GM12878 (cell line): ENCODE measurements around the gene CD14. TPM values are rescaled to one million over a fixed set of nuclear protein-coding genes. Genes with fewer than 3 reads are reported as not detected.

Source experiments
- ATAC-seq: fragments of 200-7000 bp; cut with Tn5 transposase; 3 replicates; pipeline ENCODE4 v1.9.1; 2020; ENCODE audit warnings: mild to moderate bottlenecking, moderate library complexity
- BruUV-seq: library from RNA; stranded (reverse); fragments of 400-500 nt; replicated peaks from 2 replicates; lab custom pipeline; 2021; lab: Mats Ljungman, UMichigan
- CTCF ChIA-PET: fragments of 300-600 bp; sonication (Branson Sonifier 250); formaldehyde crosslinking; extraction: SDS; loops from one replicate; lab custom pipeline; 2021; ENCODE audit warnings: inconsistent platforms; lab: Yijun Ruan, JAX
- POLR2A ChIA-PET: fragments of 350-600 bp; formaldehyde crosslinking; extraction: SDS; loops from one replicate; lab custom pipeline; 2021; ENCODE audit warnings: inconsistent platforms; lab: Charles Lee
- RAD21 ChIA-PET: fragments of 300-600 bp; sonication (Branson Sonifier 250); formaldehyde crosslinking; loops from one replicate; lab custom pipeline; 2023; ENCODE audit warnings: antibody characterized with exemption; ENCODE audit not compliant: unreplicated experiment; lab: Charles Lee
- SMC1A ChIA-PET: fragments of 300-600 bp; sonication (Branson Sonifier 250); formaldehyde crosslinking; loops from one replicate; lab custom pipeline; 2023; ENCODE audit not compliant: unreplicated experiment, uncharacterized antibody; lab: Charles Lee
- DNase-seq: peaks from one replicate; pipeline ENCODE4 v3.0.0-alpha.2; 2011; ENCODE audit warnings: low read depth, low spot score
- FAIRE-seq: peaks from 3 replicates; lab custom pipeline; 2011; peaks lifted over from hg19 to GRCh38; lab: Jason Lieb, UNC
- H2AFZ ChIP-seq: 2 replicates; pipeline ENCODE4 v1.6.0; 2011; ENCODE audit warnings: low read depth, low read length, control low read depth; ENCODE audit not compliant: control insufficient read depth
- H3K27ac ChIP-seq: 2 replicates; pipeline ENCODE4 v1.5.1; 2011; ENCODE audit warnings: control low read depth; ENCODE audit not compliant: control insufficient read depth, insufficient read depth
- H3K27me3 ChIP-seq, 2 experiments: replicated peaks in 1 of 2; 2 replicates each; pipeline versions ENCODE4 v1.6.0 to v1.6.1; 2011; ENCODE audit warnings: low read length in 1 of 2; ENCODE audit not compliant: control insufficient read depth in 2 of 2, insufficient read depth in 2 of 2
- H3K36me3 ChIP-seq, 2 experiments: 2 replicates each; pipeline ENCODE4 v1.5.1; 2011; ENCODE audit warnings: low read length in 1 of 2; ENCODE audit not compliant: control insufficient read depth in 2 of 2, insufficient read depth in 2 of 2
- H3K4me1 ChIP-seq: 2 replicates; pipeline ENCODE4 v1.6.1; 2011; ENCODE audit warnings: mild to moderate bottlenecking, low read length, moderate library complexity, mixed read lengths; ENCODE audit not compliant: control insufficient read depth, insufficient read depth
- H3K4me2 ChIP-seq: 2 replicates; pipeline ENCODE4 v1.6.0; 2011; ENCODE audit warnings: control low read depth; ENCODE audit not compliant: control insufficient read depth, insufficient read depth
- H3K4me3 ChIP-seq: fragments of 200-600 bp; sonication (generic); 2 replicates; pipeline ENCODE4 v1.5.1; 2016
- H3K79me2 ChIP-seq: 2 replicates; pipeline ENCODE4 v1.6.0; 2011; ENCODE audit warnings: low read length; ENCODE audit not compliant: control insufficient read depth, insufficient read depth
- H3K9ac ChIP-seq: 2 replicates; pipeline ENCODE4 v1.8.0; 2011; ENCODE audit warnings: low read length, control low read depth, mixed read lengths; ENCODE audit not compliant: control insufficient read depth, insufficient read depth
- H3K9me3 ChIP-seq: replicated peaks from 3 replicates; pipeline ENCODE4 v1.5.1; 2011; ENCODE audit warnings: mild to moderate bottlenecking, low read length; ENCODE audit not compliant: control insufficient read depth, insufficient read depth
- H4K20me1 ChIP-seq: 2 replicates; pipeline ENCODE4 v1.6.0; 2011; ENCODE audit not compliant: control insufficient read depth, insufficient read depth
- ATF7 ChIP-seq: fragments of 450-650 bp; IDR thresholded peaks from 2 replicates; pipeline ENCODE4 v1.6.1; 2016; ENCODE audit warnings: low read depth, mild to moderate bottlenecking
- BACH1 ChIP-seq: fragments of 450-650 bp; IDR thresholded peaks from 2 replicates; pipeline ENCODE4 v1.6.1; 2017; ENCODE audit warnings: mild to moderate bottlenecking, borderline replicate concordance
- FOXM1 ChIP-seq: IDR thresholded peaks from 2 replicates; pipeline ENCODE4 v1.6.1; 2012; ENCODE audit warnings: low read depth, mild to moderate bottlenecking, inconsistent platforms, low read length, moderate library complexity
- HCFC1 ChIP-seq: fragments of 150-350 bp; IDR thresholded peaks from 2 replicates; pipeline ENCODE4 v1.6.1; 2014; ENCODE audit warnings: low read length
- HDAC6 ChIP-seq: fragments of 200-600 bp; sonication (generic); IDR thresholded peaks from one replicate; pipeline ENCODE4 v1.8.0; 2017; ENCODE audit warnings: antibody characterized with exemption; ENCODE audit not compliant: unreplicated experiment
- IRF3 ChIP-seq: fragments of 450-650 bp; IDR thresholded peaks from 2 replicates; pipeline ENCODE4 v1.6.1; 2014; ENCODE audit warnings: mild to moderate bottlenecking
- MTA2 ChIP-seq: fragments of 450-650 bp; IDR thresholded peaks from 2 replicates; pipeline ENCODE4 v1.6.1; 2016; ENCODE audit warnings: low read depth, mild to moderate bottlenecking, moderate library complexity
- NFYA ChIP-seq: IDR thresholded peaks from 2 replicates; pipeline ENCODE4 v1.6.1; 2011; ENCODE audit warnings: low read depth, mild to moderate bottlenecking, low read length, improper control_type of control experiment, borderline replicate concordance
- POU2F2 ChIP-seq: IDR thresholded peaks from 3 replicates; pipeline ENCODE4 v1.6.1; 2011; ENCODE audit warnings: low read depth, mild to moderate bottlenecking, low read length, borderline replicate concordance
- RUNX3 ChIP-seq: IDR thresholded peaks from 2 replicates; pipeline ENCODE4 v1.6.1; 2012; ENCODE audit warnings: low read length, inconsistent platforms
- STAT3 ChIP-seq: IDR thresholded peaks from 2 replicates; pipeline ENCODE4 v1.6.1; 2011; ENCODE audit warnings: low read depth, low read length, improper control_type of control experiment
- TCF12 ChIP-seq: IDR thresholded peaks from 2 replicates; pipeline ENCODE4 v1.6.1; 2011; ENCODE audit warnings: low read depth, mild to moderate bottlenecking, low read length
- ZNF217 ChIP-seq: fragments of 450-650 bp; IDR thresholded peaks from 2 replicates; pipeline ENCODE4 v1.6.1; 2017; ENCODE audit warnings: antibody characterized with exemption, mild to moderate bottlenecking
- ZNF24 ChIP-seq: fragments of 450-650 bp; IDR thresholded peaks from 2 replicates; pipeline ENCODE4 v1.6.1; 2017; ENCODE audit warnings: antibody characterized with exemption, mild to moderate bottlenecking
- ZNF274 ChIP-seq: IDR thresholded peaks from one replicate; pipeline ENCODE4 v1.8.0; 2011; ENCODE audit not compliant: insufficient read length, insufficient read depth
- in situ Hi-C: fragments of 300-500 bp; cut with MboI; formaldehyde crosslinking; loops from 9 replicates; pipeline ENCODE4 v1.14.3; 2018; ENCODE audit warnings: mixed read lengths
- intact Hi-C: fragments of 100-400 bp; cut with micrococcal nuclease; formaldehyde crosslinking; loops from one replicate; pipeline ENCODE4 v1.14.2; 2022; ENCODE audit not compliant: unreplicated experiment
- polyA plus RNA-seq, 11 experiments: library from polyadenylated mRNA; depleted of rRNA in 4 of 11; unstranded in 6 of 11; stranded (reverse) in 5 of 11; fragments of >200 nt; fragmentation: Nextera tagmentation in 4 of 11; fragmentation: Illumina TruSeq in 1 of 11; extraction: Ambion mirVana in 4 of 11; extraction: Trizol in 1 of 11; gene quantifications; 1 replicate in 1 of 11; 2 replicates in 10 of 11; pipeline versions ENCODE4 v1.2.1 to v1.2.3, GENCODE V29; 2011 to 2016; ENCODE audit warnings: inconsistent platforms in 2 of 11, missing spikeins in 2 of 11, low read depth in 1 of 11
- total RNA-seq, 4 experiments: library from RNA; depleted of rRNA in 3 of 4; stranded (reverse); fragments of >200 nt in 3 of 4; fragmentation: Illumina TruSeq in 1 of 4; extraction: Trizol in 1 of 4; gene quantifications; 2 replicates each; pipeline versions ENCODE4 v1.2.1 to v1.2.3, GENCODE V29; 2013 to 2021

Gene CD14
- total and polyA plus RNA-seq, 10 of the 15 experiments (the other 5 are each of a cell fraction or from before 2014, with no cell fraction given), result 0.09 to 0.72 (median 0.18) TPM; not detected in 5

GRCh38 chr5:140608722-140609121 lies 24.3 kb downstream of the CD14 start:
- intact Hi-C loops, result no loop called here
- TF ChIP-seq HDAC6 (no peak), FOXM1 (no peak), STAT3 (no peak), TCF12 (no peak), NFYA (no peak), ATF7 (no peak), ZNF24 (no peak), RUNX3 (no peak), IRF3 (no peak), MTA2 (no peak), ZNF217 (no peak), ZNF274 (no peak), HCFC1 (no peak), POU2F2 (no peak), BACH1 (no peak)
- H3K36me3 ChIP-seq, result no peaks in the 10 kb centered on the region
- no peaks in the 10 kb centered on the region for H3K4me1 ChIP-seq
- in situ Hi-C loops, result no loop called here
- no peak for ATAC-seq
- no peak overlapping the region for H3K4me2 ChIP-seq
- H3K27ac ChIP-seq, result no peak overlapping the region
- ChIA-PET POLR2A (no interaction called here), CTCF (no interaction called here), SMC1A (interaction anchor here (0.7 kb wide), 1 partner anchor 24 kb away, joined by 3 read pairs; no protein-coding TSS in a partner anchor), RAD21 (no interaction called here)
- no peak for FAIRE-seq
- no peak overlapping the region for H3K4me3 ChIP-seq
- no TSS peak for BruUV-seq
- H3K79me2 ChIP-seq, result no peaks in the 10 kb centered on the region
- DNase-seq, result no peak
- H4K20me1 ChIP-seq, result no peaks in the 10 kb centered on the region
- H3K9me3 ChIP-seq, result no peaks in the 10 kb centered on the region
- H3K27me3 ChIP-seq, result no peaks in the 10 kb centered on the region
- H2AFZ ChIP-seq, result no peak overlapping the region
- no peak overlapping the region for H3K9ac ChIP-seq
